GM13976 (cell line): ENCODE measurements around the gene ROBO4.

ENCODE experiments used
- DNase-seq: peaks from one replicate; pipeline ENCODE4 v3.0.0; 2012; ENCODE audit warnings: low spot score
- in situ Hi-C: fragments of 300-500 bp; cut with MboI; formaldehyde crosslinking; loops from one replicate; pipeline ENCODE4 v1.12.0; 2022; ENCODE audit warnings: low sequenced_read_pairs, mixed read lengths, inconsistent platforms; ENCODE audit not compliant: unreplicated experiment
- TF ChIP-seq, protein P1 (sequence below): IDR thresholded peaks from 2 replicates; pipeline ENCODE4 v1.5.1; 2012; ENCODE audit warnings: borderline replicate concordance, mild to moderate bottlenecking; ENCODE audit not compliant: insufficient read depth; ENCODE audit errors: extremely low read depth, missing control alignments, control extremely low read depth

ROBO4 gene

DNA sequence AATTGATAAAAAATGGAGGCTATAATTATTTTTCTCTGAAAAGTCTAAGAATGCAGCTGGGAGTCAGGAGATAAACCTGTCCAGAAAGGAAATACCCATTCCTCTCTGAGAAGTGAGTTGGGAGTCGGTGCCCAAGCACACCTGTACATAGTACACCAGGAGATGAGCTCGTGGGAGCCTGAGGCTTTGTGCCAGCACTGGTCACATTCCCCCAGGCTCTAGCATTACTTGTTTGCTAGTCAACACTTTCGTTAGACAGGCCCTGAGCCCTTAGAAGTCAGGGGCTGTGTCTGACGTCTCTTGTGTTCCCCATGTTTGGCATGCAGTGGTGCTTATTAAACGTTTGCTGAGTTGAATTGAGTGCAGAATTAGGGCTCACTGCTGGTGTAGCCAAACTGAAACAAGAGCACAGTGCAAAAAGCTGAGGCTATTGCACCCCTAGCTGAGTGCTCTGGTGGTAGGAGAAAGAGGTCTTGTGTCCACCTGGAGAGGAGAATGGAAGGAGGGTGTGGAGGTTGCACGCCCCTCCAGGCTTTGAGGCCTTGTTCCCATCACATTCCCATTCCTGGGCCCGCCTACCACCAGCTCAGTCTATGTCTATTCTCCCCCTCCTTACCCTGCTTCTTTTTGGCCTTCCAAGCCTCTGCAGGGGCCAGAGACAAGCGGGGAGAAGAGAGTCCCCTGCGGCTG lies 6.8 kb downstream of the ROBO4 start:
- DNase-seq, result no peak
- in situ Hi-C loops, result no loop called here
- TF ChIP-seq, protein P1, sequence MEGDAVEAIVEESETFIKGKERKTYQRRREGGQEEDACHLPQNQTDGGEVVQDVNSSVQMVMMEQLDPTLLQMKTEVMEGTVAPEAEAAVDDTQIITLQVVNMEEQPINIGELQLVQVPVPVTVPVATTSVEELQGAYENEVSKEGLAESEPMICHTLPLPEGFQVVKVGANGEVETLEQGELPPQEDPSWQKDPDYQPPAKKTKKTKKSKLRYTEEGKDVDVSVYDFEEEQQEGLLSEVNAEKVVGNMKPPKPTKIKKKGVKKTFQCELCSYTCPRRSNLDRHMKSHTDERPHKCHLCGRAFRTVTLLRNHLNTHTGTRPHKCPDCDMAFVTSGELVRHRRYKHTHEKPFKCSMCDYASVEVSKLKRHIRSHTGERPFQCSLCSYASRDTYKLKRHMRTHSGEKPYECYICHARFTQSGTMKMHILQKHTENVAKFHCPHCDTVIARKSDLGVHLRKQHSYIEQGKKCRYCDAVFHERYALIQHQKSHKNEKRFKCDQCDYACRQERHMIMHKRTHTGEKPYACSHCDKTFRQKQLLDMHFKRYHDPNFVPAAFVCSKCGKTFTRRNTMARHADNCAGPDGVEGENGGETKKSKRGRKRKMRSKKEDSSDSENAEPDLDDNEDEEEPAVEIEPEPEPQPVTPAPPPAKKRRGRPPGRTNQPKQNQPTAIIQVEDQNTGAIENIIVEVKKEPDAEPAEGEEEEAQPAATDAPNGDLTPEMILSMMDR, result no peak

DNA sequence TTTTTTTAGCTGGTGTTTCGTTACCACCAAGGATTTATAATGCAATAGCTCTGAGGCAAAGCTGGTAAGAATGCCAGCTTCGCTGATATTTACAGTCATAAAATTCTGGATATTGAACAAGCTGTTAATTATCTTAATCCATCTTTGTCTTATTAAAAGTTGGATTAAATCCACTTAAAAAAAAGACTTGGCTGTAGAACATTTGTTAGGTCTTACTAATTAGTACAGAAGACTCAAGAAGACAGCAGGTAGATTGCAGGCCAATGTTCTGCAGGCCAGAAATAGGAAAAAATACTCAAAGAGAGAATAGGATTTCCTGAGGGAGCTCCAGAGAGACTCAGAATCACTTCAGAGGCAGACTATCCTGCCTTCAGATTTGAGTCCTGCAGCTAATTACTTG lies 7.5 kb downstream of the ROBO4 start:
- TF ChIP-seq, protein P1, result no peak
- in situ Hi-C loops, result no loop called here
- no peak for DNase-seq

DNA sequence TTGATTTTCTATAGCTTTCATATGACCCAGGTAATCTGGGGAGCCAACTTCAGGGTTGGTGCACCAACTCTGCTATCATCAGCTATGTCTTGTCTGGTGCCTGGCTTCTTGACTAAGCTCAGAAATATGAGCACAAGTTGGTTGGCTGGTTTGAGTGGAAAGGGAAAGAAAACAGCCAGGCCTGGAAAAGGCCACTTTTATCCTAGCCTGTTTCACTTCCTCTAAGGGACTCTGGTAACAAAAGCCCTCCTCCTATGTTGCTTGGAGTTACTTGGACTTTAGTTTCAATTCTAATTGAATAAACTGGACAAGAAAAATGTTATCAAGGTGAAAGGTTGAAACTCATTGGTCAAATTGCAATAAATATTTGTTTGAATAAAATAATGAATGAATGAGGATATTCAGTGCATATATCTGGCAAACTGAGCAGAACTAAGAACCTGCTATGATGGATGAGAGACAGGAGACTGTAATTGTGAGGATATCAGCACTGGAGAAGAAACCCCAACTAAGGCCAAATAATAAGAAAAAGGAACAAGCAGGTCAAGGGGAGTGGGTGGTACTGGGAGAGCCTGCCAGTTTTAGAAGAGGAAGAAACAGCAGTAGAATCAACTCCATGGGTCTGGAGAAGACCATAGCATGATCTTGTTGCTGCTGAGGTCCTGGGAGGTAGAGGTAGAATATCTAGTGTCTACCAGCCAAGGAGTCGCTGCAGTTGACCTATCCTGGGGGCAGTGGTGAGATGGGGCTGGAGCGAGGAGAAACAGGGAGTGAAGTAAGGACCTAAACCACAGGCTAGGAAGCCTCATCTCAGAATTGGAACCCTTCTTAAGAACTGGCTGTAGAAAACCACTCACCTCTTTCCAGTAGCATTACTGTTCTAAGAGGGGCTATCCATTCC lies 8.2 kb downstream of the ROBO4 start:
- DNase-seq, result no peak
- TF ChIP-seq, protein P1, result no peak
- in situ Hi-C loops, result no loop called here

DNA sequence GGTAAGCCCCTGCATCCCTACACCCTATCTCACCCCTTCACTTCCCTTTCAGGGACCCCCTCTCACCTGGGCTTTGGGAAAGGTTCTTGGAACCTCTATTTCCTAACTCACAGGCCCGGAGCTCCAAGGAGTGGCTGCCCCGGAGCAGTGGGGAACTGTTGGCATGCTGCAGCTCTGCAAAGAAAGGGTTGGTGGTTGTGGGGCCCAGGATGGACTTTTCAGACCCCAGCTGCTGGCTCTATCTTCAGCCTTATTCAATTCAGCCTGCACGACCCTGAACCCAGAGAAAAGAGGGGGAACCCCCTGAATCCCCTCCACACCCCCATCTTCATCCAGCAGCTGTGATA lies 10.0 kb downstream of the ROBO4 start:
- in situ Hi-C loops, result no loop called here
- TF ChIP-seq, protein P1, result no peak
- no peak for DNase-seq

DNA sequence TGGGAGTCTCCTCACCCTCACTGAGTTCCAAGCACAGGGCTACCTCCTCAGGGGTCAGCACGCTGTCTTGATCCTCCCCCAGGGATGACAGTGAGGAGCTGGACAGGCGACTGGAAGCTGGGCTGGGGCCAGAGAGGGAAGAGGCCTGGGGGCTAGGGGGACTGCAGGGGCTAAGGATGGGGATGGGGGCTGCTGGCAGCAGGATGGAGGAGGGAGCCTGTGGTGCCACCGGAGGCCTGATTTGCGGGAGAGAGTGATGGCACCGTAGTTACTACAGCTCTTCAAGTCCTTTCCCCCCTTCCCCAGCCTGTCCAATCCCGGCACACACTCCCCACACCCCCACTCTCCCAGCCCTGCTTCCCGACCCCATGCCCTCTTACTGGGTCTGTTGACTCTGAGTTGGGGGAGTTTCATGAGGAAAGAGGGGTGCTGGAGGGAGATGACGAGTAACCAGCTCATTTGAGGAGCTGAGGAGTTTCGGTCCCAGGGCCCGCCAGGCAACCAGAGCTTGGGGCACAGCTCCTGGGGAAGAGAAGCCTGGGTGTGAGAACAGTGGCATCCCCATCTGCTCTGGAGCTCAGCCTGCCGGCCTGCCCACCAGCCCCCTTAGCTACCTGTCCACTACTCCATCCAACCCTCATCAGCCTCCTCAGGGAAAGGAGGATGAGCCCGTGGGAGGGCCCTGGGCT lies 10.5 kb downstream of the ROBO4 start:
- in situ Hi-C loops, result no loop called here
- no peak for DNase-seq
- TF ChIP-seq, protein P1, result no peak

DNA sequence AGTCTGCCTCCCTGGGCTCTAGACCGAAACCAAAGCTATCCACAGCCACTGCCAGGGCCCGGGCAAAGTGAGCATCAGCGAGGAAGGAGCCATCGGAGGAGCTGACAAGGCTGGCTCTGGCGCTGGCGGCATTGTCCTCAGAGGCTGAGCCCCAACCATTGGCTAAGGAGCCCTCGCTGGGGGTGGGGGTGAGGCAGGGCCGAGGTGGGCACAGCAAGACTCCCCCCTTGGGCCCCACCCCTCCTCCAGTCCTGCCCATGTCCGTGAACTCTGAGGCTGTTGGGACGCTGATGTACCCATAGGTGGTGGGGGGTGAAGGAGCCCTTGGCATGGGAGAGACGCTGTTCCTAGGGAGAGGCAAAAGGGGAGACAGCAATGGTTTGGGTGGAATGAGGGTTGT lies 11.2 kb downstream of the ROBO4 start:
- TF ChIP-seq, protein P1, result no peak
- in situ Hi-C loops, result no loop called here
- no peak for DNase-seq
